ENCODE results near the gene NAP1L5. TPM values are rescaled to one million over a fixed set of nuclear protein-coding genes. Genes with fewer than 3 reads are reported as not detected.

NAP1L5 gene
- total RNA-seq, 2 experiments from 2014 or later, result 0.29 to 0.57 TPM

- Histone ChIP-seq H4K20me1 (ENCODE audit: insufficient read depth, low read length) (no peaks in the 10 kb centered on the region), H3K9me2 (ENCODE audit: insufficient read depth, low read length) (no peaks in the 10 kb centered on the region), H3K4me2 (ENCODE audit: low read length) (no peak overlapping the region), H3K36me3 (ENCODE audit: insufficient read depth, low read length) (no peaks in the 10 kb centered on the region), H3K79me2 (ENCODE audit: insufficient read depth, low read depth, low read length) (no peaks in the 10 kb centered on the region), H3K9me3 (ENCODE audit: low read length) (no peaks in the 10 kb centered on the region), H2AFZ (ENCODE audit: low read length) (no peak overlapping the region), H3K4me1 (ENCODE audit: insufficient read depth, low read length, poor library complexity, severe bottlenecking) (no peaks in the 10 kb centered on the region), H3K4me3 (ENCODE audit: low read depth, low read length, poor library complexity, severe bottlenecking) (no peak overlapping the region), H3K27ac (ENCODE audit: low read depth, low read length, poor library complexity, severe bottlenecking) (no peak overlapping the region)
- no peak for DNase-seq (ENCODE audit: low spot score)
- BruUV-seq (replicated peaks), result no TSS peak
- CTCF ChIA-PET (ENCODE audit: unreplicated experiment), result no interaction called here
- POLR2A ChIA-PET, result interaction anchor here (0.5 to 0.7 kb wide), 2 partner anchors 79 to 384 kb away, joined by 3 to 4 read pairs; no protein-coding TSS in a partner anchor
- TF ChIP-seq CTCF (conservative IDR thresholded peaks at IDR 0.05; ENCODE audit: low read length) (no peak), EZH2phosphoT487 (IDR thresholded peaks at IDR 0.05; ENCODE audit: borderline replicate concordance, low read depth, low read length) (no peak)
- intact Hi-C loops (cut with micrococcal nuclease; ENCODE audit: unreplicated experiment), result no loop called here
Measured at GRCh38 chr4:88645994-88646393, 51.6 kb downstream of the NAP1L5 start.

Small RNA genes lying within 50 kb of the gene (small RNA-seq; reads per million reads assigned to genes)
- gene RF02115 (not detected), gene RNU6-33P (0.16 reads per million)

Other genes starting within 250 kb of the NAP1L5 start
- gene HERC5, start 240.7 kb downstream of the NAP1L5 start, total RNA-seq (2014; rRNA removed; shearing (Covaris generic)), result 0.18 TPM in 1 of 2 replicates, not detected in the other
- gene HERC5, start 240.7 kb downstream of the NAP1L5 start, total RNA-seq (2022), result not detected in 2 replicates
- gene PYURF, start 174.1 kb downstream of the NAP1L5 start, total RNA-seq (2014; rRNA removed; shearing (Covaris generic)), result 22.9 and 25.0 TPM in 2 replicates
- gene PYURF, start 174.1 kb downstream of the NAP1L5 start, total RNA-seq (2022), result 26.1 and 27.4 TPM in 2 replicates
- 9.2 and 14.4 TPM in 2 replicates for gene HERC3, start 105.3 kb downstream of the NAP1L5 start, total RNA-seq (2014; rRNA removed; shearing (Covaris generic))
- gene HERC3, start 105.3 kb downstream of the NAP1L5 start, total RNA-seq (2022), result 22.9 and 26.3 TPM in 2 replicates